Natural killer cell treated with Interleukin-12 subunit alpha and Interleukin-12 subunit beta and Interleukin-15 and Interleukin-18, amount 100 ng/mL, for 72 hours (primary cell): ENCODE data around the gene ADAMTS2. TPM values are rescaled to one million over a fixed set of nuclear protein-coding genes. Genes with fewer than 3 reads are reported as not detected.

Experiments
- ATAC-seq, 2 donors: fragments of 150-1000 bp; cut with Tn5 transposase in 1 of 2; sonication (Bioruptor Pico), chemical (Tn5 transposase) in 1 of 2; 2 replicates each; pipeline ENCODE4 v1.10.0; 2021
- DNase-seq: peaks from one replicate; pipeline ENCODE4 v3.0.0; 2022; ENCODE audit warnings: low spot score
- H3K27ac Mint-ChIP-seq, 2 donors: 1 replicate in 1 of 2; 2 replicates in 1 of 2; pipeline ENCODE4 v1.8.0; 2022; ENCODE audit warnings: mixed read lengths in 2 of 2, mild to moderate bottlenecking in 1 of 2, moderate library complexity in 1 of 2
- H3K27me3 Mint-ChIP-seq, 2 donors: 1 replicate in 1 of 2; 2 replicates in 1 of 2; pipeline ENCODE4 v1.8.0; 2022; ENCODE audit warnings: mixed read lengths in 2 of 2
- H3K36me3 Mint-ChIP-seq: one replicate; pipeline ENCODE4 v1.8.0; 2022; ENCODE audit warnings: mixed read lengths
- H3K4me1 Mint-ChIP-seq, 2 donors: 1 replicate in 1 of 2; 2 replicates in 1 of 2; pipeline ENCODE4 v1.8.0; 2022; ENCODE audit warnings: low read depth in 2 of 2, mixed read lengths in 2 of 2, mild to moderate bottlenecking in 1 of 2
- H3K4me3 Mint-ChIP-seq: one replicate; pipeline ENCODE4 v1.8.0; 2022; ENCODE audit warnings: mixed read lengths
- H3K9me3 Mint-ChIP-seq: 2 replicates; pipeline ENCODE4 v1.8.0; 2022; ENCODE audit warnings: mixed read lengths
- total RNA-seq, 2 donors: library from RNA; stranded (reverse); gene quantifications; one replicate each; pipeline ENCODE4 v1.2.3, GENCODE V29; 2022

ADAMTS2 gene
- total RNA-seq, 2 donors from 2014 or later = not detected

DNA sequence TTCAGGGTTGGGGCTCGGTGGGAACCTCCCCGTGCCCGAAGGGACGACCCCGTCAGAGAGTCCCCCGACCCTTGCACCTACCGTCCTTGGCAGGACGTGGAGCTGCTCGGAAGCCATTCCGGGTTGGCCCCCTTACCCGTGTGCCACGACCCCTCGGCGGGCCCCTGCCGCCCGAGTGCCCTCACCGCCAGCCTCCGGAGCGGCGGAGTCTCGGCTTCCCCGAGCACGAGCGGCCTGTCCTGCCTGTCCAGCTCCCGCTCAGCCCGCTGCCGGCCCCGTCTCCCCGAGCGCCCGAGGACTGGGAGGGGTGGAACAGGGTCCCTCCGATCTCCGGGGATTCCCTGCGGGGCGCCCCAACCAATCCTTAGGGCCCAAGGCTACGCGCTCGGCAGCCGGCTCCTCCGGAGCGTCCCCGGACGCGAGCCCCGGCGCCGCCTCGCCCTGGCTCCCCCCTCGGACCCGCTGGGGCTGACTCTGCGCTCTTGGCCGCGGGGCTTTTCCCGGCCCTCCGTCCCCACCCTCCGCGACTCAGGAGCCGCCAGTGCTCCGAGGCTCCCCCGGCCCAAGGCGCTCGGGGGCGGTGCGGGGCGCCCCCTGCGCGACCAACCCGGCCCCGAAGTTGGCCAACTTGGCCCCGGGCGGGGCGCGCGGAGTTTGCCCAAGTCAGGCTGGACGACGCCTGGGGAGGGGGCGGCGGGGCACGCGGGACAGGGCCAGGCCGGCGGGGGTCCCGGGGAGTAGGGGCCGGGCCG, 654 bp downstream of the ADAMTS2 start:
- ATAC-seq = no peak
- Mint-ChIP-seq H3K9me3 (no peaks in the 10 kb centered on the region), H3K4me3 (no peak overlapping the region), H3K4me1 (no peaks in the 10 kb centered on the region), H3K27ac (no peak overlapping the region), H3K27me3 (peaks cover 54 to 58% of the 10 kb centered on the region in 2 donors), H3K36me3 (no peaks in the 10 kb centered on the region)
- DNase-seq = no peak

DNA sequence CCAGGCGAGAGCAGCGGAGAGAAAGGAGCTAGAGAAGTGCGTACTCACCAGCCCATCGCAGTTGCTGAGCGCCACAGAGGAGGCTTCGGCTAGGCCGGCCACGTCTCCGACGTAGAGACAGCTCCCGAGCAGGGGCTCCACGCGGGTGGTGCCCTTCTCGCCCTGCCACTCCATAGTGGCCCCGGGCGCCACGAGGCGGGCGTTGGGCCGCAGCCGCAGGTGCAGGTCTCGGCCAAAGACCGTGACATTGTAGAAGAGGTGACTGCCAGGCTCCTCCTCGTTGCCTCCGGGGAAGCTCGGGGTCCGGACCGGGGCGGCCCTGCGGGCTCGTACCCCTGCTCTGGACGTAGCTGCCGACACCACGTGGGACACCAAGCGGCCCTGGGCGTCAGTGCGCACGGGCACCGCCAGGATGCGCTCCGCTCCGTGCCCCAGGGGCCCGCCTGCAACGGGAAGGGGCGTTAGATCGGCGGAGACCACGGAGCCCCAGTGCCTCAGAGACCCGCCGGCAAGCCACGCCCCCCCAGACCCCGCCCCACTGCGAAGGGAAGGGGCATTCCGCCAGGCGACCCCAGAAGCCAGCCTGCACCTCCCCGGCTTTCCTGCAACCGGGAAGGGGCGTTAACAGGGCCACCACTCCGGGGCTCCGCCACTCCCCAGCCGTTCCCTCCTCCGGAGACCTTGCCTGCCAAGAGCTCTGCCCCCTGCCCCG, 1.4 kb downstream of the ADAMTS2 start:
- H3K27me3 Mint-ChIP-seq = peaks cover 50 to 53% of the 10 kb centered on the region in 2 donors
- H3K9me3 Mint-ChIP-seq = no peaks in the 10 kb centered on the region
- H3K27ac Mint-ChIP-seq = no peak overlapping the region
- ATAC-seq = no peak
- no peaks in the 10 kb centered on the region for H3K4me1 Mint-ChIP-seq
- no peak for DNase-seq
- no peaks in the 10 kb centered on the region for H3K36me3 Mint-ChIP-seq
- no peak overlapping the region for H3K4me3 Mint-ChIP-seq

DNA sequence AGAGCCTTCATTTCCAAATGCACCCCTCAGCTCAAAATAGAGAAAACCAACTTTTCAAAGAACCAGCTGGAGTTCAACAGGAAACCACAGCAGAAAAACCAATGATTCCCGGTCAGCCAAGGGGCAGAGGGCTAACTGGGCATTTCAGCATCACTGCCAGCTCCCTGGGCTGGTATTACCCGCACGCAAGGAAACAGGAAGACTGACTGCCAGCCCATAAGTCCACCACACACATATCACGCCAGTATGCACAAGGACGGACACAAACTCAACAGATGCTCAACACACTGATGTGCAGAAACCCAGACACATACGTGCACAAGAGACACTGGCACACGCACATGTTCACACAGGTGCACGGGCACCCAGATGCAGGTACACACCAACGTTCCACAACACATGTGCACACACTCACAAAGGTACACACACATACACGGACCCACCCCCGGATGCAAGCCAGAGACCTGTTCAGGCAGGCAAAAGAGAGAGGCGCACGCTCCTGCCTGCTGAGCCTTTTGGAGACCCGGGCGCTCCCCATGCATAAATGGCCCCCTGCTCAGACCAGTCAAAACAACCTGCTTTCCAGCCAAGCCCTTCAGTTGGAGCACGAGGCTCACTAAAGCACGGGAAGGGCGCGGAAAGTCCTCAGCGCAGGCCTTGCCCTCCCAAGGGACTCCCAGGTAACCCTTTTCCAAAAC, 2.1 kb downstream of the ADAMTS2 start:
- Mint-ChIP-seq H3K4me3 (no peak overlapping the region), H3K36me3 (no peaks in the 10 kb centered on the region), H3K27me3 (peaks cover 46 to 50% of the 10 kb centered on the region in 2 donors), H3K4me1 (no peaks in the 10 kb centered on the region), H3K9me3 (no peaks in the 10 kb centered on the region), H3K27ac (no peak overlapping the region)
- no peak for ATAC-seq
- no peak for DNase-seq

- Mint-ChIP-seq H3K36me3 (no peaks in the 10 kb centered on the region), H3K27me3 (peaks cover 40 to 44% of the 10 kb centered on the region in 2 donors), H3K4me1 (no peaks in the 10 kb centered on the region), H3K27ac (no peak overlapping the region), H3K9me3 (no peaks in the 10 kb centered on the region), H3K4me3 (no peak overlapping the region)
- DNase-seq (no peak), ATAC-seq (no peak)
Measured at GRCh38 chr5:179342577-179342976, 2.7 kb downstream of the ADAMTS2 start.

DNA sequence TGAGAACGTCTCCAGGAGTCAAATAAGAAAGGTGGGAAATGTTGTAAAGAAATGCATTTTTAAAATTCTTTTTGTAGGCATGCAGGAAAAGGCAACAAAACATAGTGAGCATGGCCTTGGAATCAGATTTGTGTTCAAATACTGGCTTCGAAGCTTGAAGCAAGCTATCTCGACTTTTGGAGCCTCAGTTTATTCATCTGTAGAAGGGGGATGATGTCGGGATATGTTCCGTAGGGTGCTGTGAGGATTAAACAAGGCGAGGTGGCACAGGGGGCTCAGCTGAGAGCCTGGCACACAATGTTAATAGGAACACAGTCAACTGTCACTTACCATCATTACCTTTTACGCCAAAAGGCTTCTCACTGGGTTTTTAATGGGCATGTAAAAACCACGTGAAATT, 4.8 kb downstream of the ADAMTS2 start:
- ATAC-seq (no peak), DNase-seq (no peak)
- peaks cover 25% of the 10 kb centered on the region in 2 donors for H3K27me3 Mint-ChIP-seq
- no peaks in the 10 kb centered on the region for H3K9me3 Mint-ChIP-seq
- H3K36me3 Mint-ChIP-seq = no peaks in the 10 kb centered on the region
- no peaks in the 10 kb centered on the region for H3K4me1 Mint-ChIP-seq
- H3K4me3 Mint-ChIP-seq = no peak overlapping the region
- no peak overlapping the region for H3K27ac Mint-ChIP-seq

DNA sequence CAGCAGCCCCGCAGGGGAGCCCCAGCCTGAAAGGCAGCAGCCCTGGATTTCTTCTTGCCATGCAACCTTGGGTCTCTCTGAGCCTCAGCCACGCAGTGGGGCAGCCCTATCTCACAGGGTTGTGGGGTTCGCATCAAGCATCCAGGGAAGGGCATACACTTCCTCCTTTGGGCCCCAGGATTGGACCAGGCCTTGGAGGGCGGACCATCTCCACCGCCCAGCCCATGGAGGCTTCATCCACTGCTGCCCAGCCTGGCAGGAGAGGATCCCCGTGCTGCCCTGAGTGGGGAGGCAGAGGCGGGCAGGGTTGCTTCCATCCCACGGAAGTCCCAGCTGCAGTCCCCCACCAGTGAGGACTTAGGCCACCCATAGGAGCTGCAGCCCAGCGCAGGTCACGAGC, 5.3 kb downstream of the ADAMTS2 start:
- no peaks in the 10 kb centered on the region for H3K4me1 Mint-ChIP-seq
- H3K27ac Mint-ChIP-seq = no peak overlapping the region
- peaks cover 25% of the 10 kb centered on the region in 2 donors for H3K27me3 Mint-ChIP-seq
- H3K9me3 Mint-ChIP-seq = no peaks in the 10 kb centered on the region
- no peaks in the 10 kb centered on the region for H3K36me3 Mint-ChIP-seq
- ATAC-seq (no peak), DNase-seq (no peak)
- H3K4me3 Mint-ChIP-seq = no peak overlapping the region

GRCh38 chr5:179339081-179339480, 6.2 kb downstream of the ADAMTS2 start:
- H3K9me3 Mint-ChIP-seq = no peaks in the 10 kb centered on the region
- no peak for DNase-seq
- H3K4me1 Mint-ChIP-seq = no peaks in the 10 kb centered on the region
- no peaks in the 10 kb centered on the region for H3K36me3 Mint-ChIP-seq
- ATAC-seq = no peak
- no peak overlapping the region for H3K4me3 Mint-ChIP-seq
- H3K27me3 Mint-ChIP-seq = peaks cover 25 to 28% of the 10 kb centered on the region in 2 donors
- H3K27ac Mint-ChIP-seq = no peak overlapping the region

GRCh38 chr5:179337796-179338676, 7.2 kb downstream of the ADAMTS2 start:
- Mint-ChIP-seq H3K27ac (no peak overlapping the region), H3K4me3 (no peak overlapping the region), H3K9me3 (no peaks in the 10 kb centered on the region), H3K36me3 (no peaks in the 10 kb centered on the region), H3K27me3 (peaks cover 21 to 25% of the 10 kb centered on the region in 2 donors), H3K4me1 (no peaks in the 10 kb centered on the region)
- ATAC-seq (no peak), DNase-seq (no peak)

DNA sequence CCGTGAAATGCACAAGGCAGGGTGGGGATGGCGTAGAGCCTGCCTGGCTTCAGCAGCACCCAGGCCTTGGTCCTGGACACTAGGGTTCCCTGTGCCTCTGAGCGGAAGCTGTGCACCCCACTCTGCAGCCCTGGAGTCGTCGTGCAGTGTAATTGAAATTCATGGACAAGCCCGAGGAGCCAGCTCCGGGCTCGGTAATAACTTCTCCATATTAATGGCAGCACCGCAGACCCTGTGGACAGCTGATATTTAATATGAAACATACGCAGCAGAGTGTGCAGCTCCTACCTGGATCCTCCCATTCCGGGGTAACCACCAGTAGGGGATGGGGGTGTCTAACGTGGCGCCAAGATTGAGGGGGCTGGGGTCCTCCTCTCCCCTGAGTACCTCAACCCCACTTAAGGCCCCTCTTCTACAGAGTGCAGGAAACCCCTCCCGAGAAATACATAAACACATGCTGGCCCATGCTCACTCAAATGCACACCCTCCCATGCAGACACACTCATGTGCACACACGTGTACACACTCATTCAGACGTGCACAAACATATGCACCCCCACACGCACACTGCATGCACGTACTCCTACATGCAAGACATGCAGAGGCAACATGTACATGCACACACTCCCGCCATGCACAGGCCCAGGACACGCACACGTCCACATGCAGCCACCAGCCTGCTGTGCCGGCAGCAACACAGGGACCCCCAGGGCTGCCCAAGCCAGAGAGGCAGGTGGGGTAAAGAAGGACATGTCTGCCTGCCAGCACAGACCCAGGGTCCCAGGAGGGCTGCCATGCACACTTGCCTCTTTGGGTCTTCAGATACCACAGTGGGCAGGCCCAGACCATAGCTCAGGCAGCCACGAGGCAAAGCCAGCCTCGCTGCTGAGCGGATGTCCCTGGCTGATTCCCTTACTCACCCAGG, 8.1 kb downstream of the ADAMTS2 start:
- ATAC-seq = no peak
- Mint-ChIP-seq H3K9me3 (no peaks in the 10 kb centered on the region), H3K27ac (no peak overlapping the region), H3K4me3 (no peak overlapping the region), H3K27me3 (peaks cover 12 to 16% of the 10 kb centered on the region in 2 donors), H3K4me1 (no peaks in the 10 kb centered on the region), H3K36me3 (no peaks in the 10 kb centered on the region)
- no peak for DNase-seq

DNA sequence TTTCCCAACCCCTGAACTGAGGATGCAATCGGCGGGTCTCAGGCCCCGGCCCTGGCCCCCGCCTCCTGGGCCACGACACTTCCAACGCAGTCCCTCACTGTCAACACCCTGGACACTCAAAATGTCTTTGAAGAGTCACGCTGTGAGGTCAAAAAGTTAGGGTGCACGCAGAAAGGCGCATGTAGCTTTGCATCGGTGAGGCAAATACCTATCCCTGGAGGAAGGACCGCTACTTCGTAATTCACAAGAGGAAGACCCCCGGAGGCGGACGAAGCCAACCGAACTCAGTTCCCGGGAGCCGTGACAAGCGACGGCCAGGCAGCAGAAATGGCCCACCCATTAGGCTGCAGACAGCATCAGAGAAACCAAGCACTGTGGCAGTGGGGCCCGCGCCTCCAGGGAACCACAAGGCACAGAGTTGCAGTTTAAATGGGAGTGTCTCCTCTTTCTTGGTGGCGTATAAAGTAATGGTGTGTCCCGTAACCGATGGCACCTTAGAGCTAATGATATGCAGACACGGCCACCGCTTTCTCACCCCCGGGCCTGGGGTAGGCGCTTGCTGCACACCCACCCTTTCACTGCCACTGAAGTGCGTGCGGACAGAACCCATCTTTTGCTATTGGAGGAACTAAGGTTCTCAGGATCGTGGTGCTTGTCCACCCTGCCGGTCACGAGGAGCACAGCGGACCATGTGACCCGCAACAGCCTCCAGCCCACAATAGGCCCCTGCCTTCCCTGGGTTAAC, 9.0 kb downstream of the ADAMTS2 start:
- Mint-ChIP-seq H3K36me3 (no peaks in the 10 kb centered on the region), H3K4me1 (no peaks in the 10 kb centered on the region), H3K9me3 (no peaks in the 10 kb centered on the region), H3K27ac (no peak overlapping the region), H3K4me3 (no peak overlapping the region), H3K27me3 (peaks cover 7 to 12% of the 10 kb centered on the region in 2 donors)
- DNase-seq (no peak), ATAC-seq (no peak)

- H3K4me1 Mint-ChIP-seq = no peaks in the 10 kb centered on the region
- DNase-seq (no peak), ATAC-seq (no peak)
- peaks cover 0 to 11% of the 10 kb centered on the region in 2 donors for H3K27me3 Mint-ChIP-seq
- no peaks in the 10 kb centered on the region for H3K36me3 Mint-ChIP-seq
- no peak overlapping the region for H3K4me3 Mint-ChIP-seq
- H3K27ac Mint-ChIP-seq = no peak overlapping the region
- no peaks in the 10 kb centered on the region for H3K9me3 Mint-ChIP-seq
Measured at GRCh38 chr5:179333796-179334761, 11.2 kb downstream of the ADAMTS2 start.
